Measurements from ENCODE around the gene ZNF529. TPM values are rescaled to one million over a fixed set of nuclear protein-coding genes. Genes with fewer than 3 reads are reported as not detected.

ZNF529 gene
- total and polyA plus RNA-seq, 2 experiments from 2014 or later = 10.9 to 18.6 TPM

- no peak for DNase-seq (ENCODE audit: low read depth in 1 of 2, low spot score in 1 of 2)
- no peaks in the 10 kb centered on the region for H3K4me1 ChIP-seq (ENCODE audit: low read depth)
- no peak overlapping the region for H3K27ac ChIP-seq
- no peak overlapping the region for H3K4me3 ChIP-seq
- H3K27me3 ChIP-seq = no peaks in the 10 kb centered on the region
- peaks cover 5% of the 10 kb centered on the region for H3K36me3 ChIP-seq
- H3K9me3 ChIP-seq (ENCODE audit: low read depth) = no peaks in the 10 kb centered on the region
- no peak for TF ChIP-seq CTCF (IDR thresholded peaks at IDR 0.05; ENCODE audit: low read depth, low read length)
Observed at GRCh38 chr19:36564391-36564790, 8.7 kb downstream of the ZNF529 start.

- H3K4me3 ChIP-seq = no peak overlapping the region
- H3K4me1 ChIP-seq (ENCODE audit: low read depth) = no peaks in the 10 kb centered on the region
- peaks cover 30% of the 10 kb centered on the region for H3K9me3 ChIP-seq (ENCODE audit: low read depth)
- DNase-seq (ENCODE audit: low read depth in 1 of 2, low spot score in 1 of 2) = peak in 1 of 2 donors; percentile 14
- H3K27ac ChIP-seq = no peak overlapping the region
- no peaks in the 10 kb centered on the region for H3K27me3 ChIP-seq
- peaks cover 35% of the 10 kb centered on the region for H3K36me3 ChIP-seq
- no peak for TF ChIP-seq CTCF (IDR thresholded peaks at IDR 0.05; ENCODE audit: low read depth, low read length)
Observed at GRCh38 chr19:36547001-36547732, 25.9 kb downstream of the ZNF529 start.

- peak overlapping the region; percentile 95 for H3K27ac ChIP-seq
- no peaks in the 10 kb centered on the region for H3K27me3 ChIP-seq
- no peaks in the 10 kb centered on the region for H3K36me3 ChIP-seq
- no peaks in the 10 kb centered on the region for H3K9me3 ChIP-seq (ENCODE audit: low read depth)
- peaks cover 4% of the 10 kb centered on the region for H3K4me1 ChIP-seq (ENCODE audit: low read depth)
- peak in 1 of 2 donors; percentile 12 for DNase-seq (ENCODE audit: low read depth in 1 of 2, low spot score in 1 of 2)
- no peak for TF ChIP-seq CTCF (IDR thresholded peaks at IDR 0.05; ENCODE audit: low read depth, low read length)
- peak overlapping the region; percentile 75 for H3K4me3 ChIP-seq
Observed at GRCh38 chr19:36528921-36529518, 44.1 kb downstream of the ZNF529 start.

DNA sequence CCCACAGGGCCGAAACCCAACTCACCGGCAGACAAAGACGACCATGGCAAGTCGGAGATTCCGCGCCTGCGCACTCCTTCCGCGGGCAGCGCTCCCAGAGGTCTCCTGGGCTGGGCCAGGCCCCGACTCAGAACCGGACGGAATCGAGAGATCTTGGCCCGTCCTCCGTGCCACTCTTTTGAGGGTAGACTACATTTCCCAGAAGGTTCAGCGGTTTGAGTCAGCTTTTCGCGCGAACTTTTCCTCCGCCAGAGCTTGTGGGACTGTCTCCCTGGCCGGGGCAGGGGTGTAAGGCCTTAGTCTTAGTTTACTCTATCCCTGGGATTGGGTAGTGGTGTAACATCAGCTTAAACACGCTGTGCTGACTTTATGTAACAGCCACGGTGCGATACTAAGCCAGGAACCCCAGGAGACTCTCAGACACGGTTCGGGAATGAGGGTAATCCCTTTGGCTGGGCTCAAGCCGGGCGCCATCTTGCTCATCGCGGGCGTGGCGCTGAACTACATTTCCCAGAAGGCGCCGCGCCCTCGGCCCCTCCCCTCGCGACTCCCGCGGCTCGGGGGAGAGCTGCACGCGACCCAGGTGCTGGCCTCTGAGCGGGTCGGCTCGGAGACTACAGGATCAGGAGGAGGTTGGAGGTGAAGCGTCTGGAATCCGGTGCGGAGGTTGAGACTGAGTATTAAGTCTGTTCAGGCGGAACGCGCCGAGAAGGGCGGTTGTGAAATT is 44.7 kb downstream of the ZNF529 start, which contains the start of gene ZNF260:
Gene ZNF260 (minus strand): TSS at position 78 of the 727 bp plus-strand sequence. CDS start 13,033 bp downstream, outside the sequence.
- H3K9me3 ChIP-seq (ENCODE audit: low read depth) = no peaks in the 10 kb centered on the region
- no peak for TF ChIP-seq CTCF (IDR thresholded peaks at IDR 0.05; ENCODE audit: low read depth, low read length)
- peak; percentile 98 to 99 for DNase-seq (ENCODE audit: low read depth in 1 of 2, low spot score in 1 of 2)

GRCh38 chr19:36527873-36528193 is 45.3 kb downstream of the ZNF529 start:
- H3K27me3 ChIP-seq = no peaks in the 10 kb centered on the region
- peak overlapping the region; percentile 75 for H3K4me3 ChIP-seq
- DNase-seq (ENCODE audit: low read depth in 1 of 2, low spot score in 1 of 2) = no peak
- peak overlapping the region; percentile 95 for H3K27ac ChIP-seq
- TF ChIP-seq CTCF (IDR thresholded peaks at IDR 0.05; ENCODE audit: low read depth, low read length) = no peak
- H3K9me3 ChIP-seq (ENCODE audit: low read depth) = no peaks in the 10 kb centered on the region
- peaks cover 3% of the 10 kb centered on the region for H3K36me3 ChIP-seq
- H3K4me1 ChIP-seq (ENCODE audit: low read depth) = peaks cover 4% of the 10 kb centered on the region

More for the DNA sequence above, 44.7 kb downstream of the ZNF529 start, which contains the start of gene ZNF260:
- Histone ChIP-seq H3K4me3 (peak within 1 kb of the TSS; percentile 75), H3K4me1 (ENCODE audit: low read depth) (peaks cover 4% of the 10 kb centered on the region), H3K36me3 (peaks cover 3% of the 10 kb centered on the region), H3K27ac (peak within 1 kb of the TSS; percentile 95), H3K27me3 (no peaks in the 10 kb centered on the region)

Data from cardiac muscle cell (in vitro differentiated cells and primary cell).